ENCODE results near the gene IRF2BPL.

IRF2BPL gene

GRCh38 chr14:77062261-77062660 is 33.8 kb upstream of the IRF2BPL start:
- Mint-ChIP-seq H3K4me3 (no peak overlapping the region), H3K27me3 (ENCODE audit: low read depth) (peaks cover 2% of the 10 kb centered on the region), H3K9me3 (no peaks in the 10 kb centered on the region), H3K27ac (no peak overlapping the region), H3K36me3 (ENCODE audit: low read depth) (no peaks in the 10 kb centered on the region), H3K4me1 (ENCODE audit: low read depth) (peaks cover 5% of the 10 kb centered on the region)
- DNase-seq (ENCODE audit: low spot score) = no peak

DNA sequence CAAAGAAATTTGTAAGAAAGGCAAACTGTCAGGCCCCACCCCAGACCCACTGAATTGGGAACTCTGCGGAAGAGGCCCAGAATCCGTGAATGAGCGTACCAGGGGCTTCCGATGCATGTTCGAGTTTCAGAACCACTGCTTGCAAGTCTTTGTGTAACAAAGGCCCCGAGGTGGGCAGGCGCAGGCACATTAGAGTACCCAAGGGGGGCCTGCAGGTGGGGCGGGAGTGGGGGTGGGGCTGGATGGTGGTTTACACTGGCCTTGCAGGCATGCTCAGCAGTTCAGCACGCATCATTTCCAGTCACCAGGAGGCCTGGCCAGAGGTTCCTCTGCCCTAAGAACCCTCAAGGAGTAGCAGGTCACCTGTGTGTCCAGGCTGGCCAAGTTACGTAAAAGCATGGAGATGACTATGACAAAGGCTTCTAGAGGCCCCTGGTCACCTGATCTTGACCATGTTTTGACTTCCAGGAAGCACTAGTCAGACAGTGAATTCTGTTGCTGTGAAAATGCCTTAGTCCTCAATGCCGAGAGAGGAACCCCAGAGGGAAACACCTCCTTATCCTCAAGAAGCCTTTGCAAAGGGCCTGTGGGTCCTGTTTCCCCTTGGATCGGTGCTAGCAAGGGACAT is 33.2 kb upstream of the IRF2BPL start:
- H3K27ac Mint-ChIP-seq = no peak overlapping the region
- DNase-seq (ENCODE audit: low spot score) = no peak
- no peak overlapping the region for H3K4me3 Mint-ChIP-seq
- peaks cover 5% of the 10 kb centered on the region for H3K4me1 Mint-ChIP-seq (ENCODE audit: low read depth)
- H3K27me3 Mint-ChIP-seq (ENCODE audit: low read depth) = peaks cover 2% of the 10 kb centered on the region
- H3K36me3 Mint-ChIP-seq (ENCODE audit: low read depth) = no peaks in the 10 kb centered on the region
- no peaks in the 10 kb centered on the region for H3K9me3 Mint-ChIP-seq

DNA sequence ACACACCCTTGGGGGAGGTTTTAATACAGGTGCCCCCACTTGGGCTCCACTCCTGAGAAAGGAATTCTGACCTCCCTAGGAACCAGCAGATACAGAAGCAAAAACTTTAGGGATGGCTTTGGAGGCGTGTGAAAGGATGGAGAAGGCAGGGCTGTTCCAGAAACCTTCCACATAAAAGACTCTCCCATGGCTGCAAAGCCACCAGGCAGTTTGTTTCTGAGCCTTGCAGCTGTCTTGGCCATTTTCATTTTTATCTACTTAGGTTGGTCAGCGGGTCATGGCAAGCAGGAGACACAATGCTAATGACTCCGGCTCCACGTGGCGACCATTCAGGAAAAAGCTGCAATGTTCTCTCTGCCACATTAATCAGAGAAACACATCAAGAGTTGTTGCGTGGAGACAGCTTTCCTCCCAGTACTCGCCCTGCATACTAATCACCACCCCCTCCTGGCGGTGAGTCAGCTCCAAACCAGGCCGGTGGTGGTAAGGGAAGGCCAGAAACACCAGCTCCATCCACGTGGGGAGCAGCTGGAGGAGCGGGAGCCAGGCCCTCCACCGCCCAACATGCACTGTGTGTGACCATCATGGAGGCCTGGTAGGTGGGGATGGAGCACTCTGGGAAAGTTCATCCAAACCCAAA is 30.9 kb upstream of the IRF2BPL start:
- no peaks in the 10 kb centered on the region for H3K9me3 Mint-ChIP-seq
- DNase-seq (ENCODE audit: low spot score) = no peak
- no peak overlapping the region for H3K4me3 Mint-ChIP-seq
- no peak overlapping the region for H3K27ac Mint-ChIP-seq
- peaks cover 2% of the 10 kb centered on the region for H3K27me3 Mint-ChIP-seq (ENCODE audit: low read depth)
- H3K36me3 Mint-ChIP-seq (ENCODE audit: low read depth) = peaks cover 3% of the 10 kb centered on the region
- H3K4me1 Mint-ChIP-seq (ENCODE audit: low read depth) = peaks cover 9% of the 10 kb centered on the region

DNA sequence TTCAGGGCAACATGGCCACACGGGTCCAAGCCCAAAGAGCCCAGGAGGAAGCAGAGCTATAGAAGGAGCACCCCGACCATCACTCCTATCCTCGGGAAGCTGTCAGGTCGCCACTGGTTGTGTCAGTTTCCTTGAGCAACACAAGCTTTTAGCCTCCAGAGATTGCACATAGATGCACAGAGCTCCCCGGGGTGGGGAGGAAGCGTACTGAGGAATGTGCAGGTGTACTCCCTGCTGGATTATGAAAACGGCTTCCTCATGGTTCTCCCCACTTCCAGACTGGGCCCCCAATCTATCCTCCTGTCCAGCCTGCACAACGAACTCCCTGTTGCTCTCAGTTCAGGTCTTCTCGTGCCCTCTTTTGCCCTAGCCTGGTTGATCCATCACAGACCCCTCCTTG is 30.3 kb upstream of the IRF2BPL start:
- no peaks in the 10 kb centered on the region for H3K9me3 Mint-ChIP-seq
- H3K27me3 Mint-ChIP-seq (ENCODE audit: low read depth) = peaks cover 1% of the 10 kb centered on the region
- H3K4me3 Mint-ChIP-seq = no peak overlapping the region
- no peak overlapping the region for H3K27ac Mint-ChIP-seq
- peaks cover 3% of the 10 kb centered on the region for H3K36me3 Mint-ChIP-seq (ENCODE audit: low read depth)
- DNase-seq (ENCODE audit: low spot score) = no peak
- H3K4me1 Mint-ChIP-seq (ENCODE audit: low read depth) = peaks cover 11% of the 10 kb centered on the region

- H3K27me3 Mint-ChIP-seq (ENCODE audit: low read depth) = no peaks in the 10 kb centered on the region
- H3K36me3 Mint-ChIP-seq (ENCODE audit: low read depth) = peaks cover 3% of the 10 kb centered on the region
- H3K9me3 Mint-ChIP-seq = no peaks in the 10 kb centered on the region
- H3K27ac Mint-ChIP-seq = no peak overlapping the region
- H3K4me3 Mint-ChIP-seq = no peak overlapping the region
- DNase-seq (ENCODE audit: low spot score) = no peak
- H3K4me1 Mint-ChIP-seq (ENCODE audit: low read depth) = peaks cover 14% of the 10 kb centered on the region
Measured at GRCh38 chr14:77058117-77058516, 29.6 kb upstream of the IRF2BPL start.

DNA sequence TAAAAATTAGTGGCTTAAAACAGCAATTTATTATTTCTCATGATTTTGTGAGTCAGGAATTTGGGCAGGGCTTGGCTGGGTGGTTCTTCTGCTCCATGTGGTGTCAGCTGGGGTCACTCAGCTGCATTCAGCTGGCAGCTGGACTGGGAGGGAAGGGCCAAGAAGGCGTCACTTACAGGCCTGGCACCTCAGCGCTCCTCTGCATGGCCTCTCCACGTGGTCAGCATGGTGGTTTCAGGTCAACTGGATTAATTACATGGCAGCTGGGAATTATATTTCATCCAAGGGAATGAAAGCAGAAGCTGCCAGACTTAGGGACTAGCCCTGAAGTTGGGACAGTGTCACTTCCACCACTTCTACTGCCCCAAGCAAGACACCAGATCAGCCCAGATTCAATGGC is 27.5 kb upstream of the IRF2BPL start:
- Mint-ChIP-seq H3K36me3 (ENCODE audit: low read depth) (peaks cover 3% of the 10 kb centered on the region), H3K4me3 (no peak overlapping the region), H3K27me3 (ENCODE audit: low read depth) (no peaks in the 10 kb centered on the region), H3K9me3 (no peaks in the 10 kb centered on the region), H3K27ac (no peak overlapping the region), H3K4me1 (ENCODE audit: low read depth) (peaks cover 18% of the 10 kb centered on the region)
- no peak for DNase-seq (ENCODE audit: low spot score)

DNA sequence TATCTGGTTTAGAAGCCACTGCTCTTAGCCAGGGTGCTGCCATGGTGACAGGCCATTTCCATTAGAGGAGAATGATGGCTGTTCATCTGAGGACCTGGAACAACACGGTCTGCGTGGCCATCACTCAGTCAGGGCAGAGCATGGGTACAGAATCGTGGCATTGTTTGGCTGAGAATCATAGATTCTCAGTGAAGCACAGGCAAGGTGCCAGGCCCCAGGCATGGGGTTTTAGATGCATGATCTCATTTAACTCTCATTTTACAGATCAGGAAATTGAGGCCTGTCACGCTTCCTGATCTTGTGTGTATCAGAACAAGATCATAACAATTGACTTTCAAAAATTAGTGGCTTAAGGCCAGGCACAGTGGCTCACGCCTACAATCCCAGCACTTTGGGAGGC is 26.8 kb upstream of the IRF2BPL start:
- no peak for DNase-seq (ENCODE audit: low spot score)
- H3K4me3 Mint-ChIP-seq = no peak overlapping the region
- peaks cover 18% of the 10 kb centered on the region for H3K4me1 Mint-ChIP-seq (ENCODE audit: low read depth)
- H3K27ac Mint-ChIP-seq = peak overlapping the region; percentile 46
- no peaks in the 10 kb centered on the region for H3K9me3 Mint-ChIP-seq
- no peaks in the 10 kb centered on the region for H3K27me3 Mint-ChIP-seq (ENCODE audit: low read depth)
- H3K36me3 Mint-ChIP-seq (ENCODE audit: low read depth) = peaks cover 3% of the 10 kb centered on the region

GRCh38 chr14:77053046-77053841 is 24.7 kb upstream of the IRF2BPL start:
- Mint-ChIP-seq H3K9me3 (no peaks in the 10 kb centered on the region), H3K4me3 (no peak overlapping the region), H3K4me1 (ENCODE audit: low read depth) (peaks cover 16% of the 10 kb centered on the region), H3K27ac (no peak overlapping the region), H3K27me3 (ENCODE audit: low read depth) (no peaks in the 10 kb centered on the region), H3K36me3 (ENCODE audit: low read depth) (peaks cover 3% of the 10 kb centered on the region)
- DNase-seq (ENCODE audit: low spot score) = peak; percentile 57

DNA sequence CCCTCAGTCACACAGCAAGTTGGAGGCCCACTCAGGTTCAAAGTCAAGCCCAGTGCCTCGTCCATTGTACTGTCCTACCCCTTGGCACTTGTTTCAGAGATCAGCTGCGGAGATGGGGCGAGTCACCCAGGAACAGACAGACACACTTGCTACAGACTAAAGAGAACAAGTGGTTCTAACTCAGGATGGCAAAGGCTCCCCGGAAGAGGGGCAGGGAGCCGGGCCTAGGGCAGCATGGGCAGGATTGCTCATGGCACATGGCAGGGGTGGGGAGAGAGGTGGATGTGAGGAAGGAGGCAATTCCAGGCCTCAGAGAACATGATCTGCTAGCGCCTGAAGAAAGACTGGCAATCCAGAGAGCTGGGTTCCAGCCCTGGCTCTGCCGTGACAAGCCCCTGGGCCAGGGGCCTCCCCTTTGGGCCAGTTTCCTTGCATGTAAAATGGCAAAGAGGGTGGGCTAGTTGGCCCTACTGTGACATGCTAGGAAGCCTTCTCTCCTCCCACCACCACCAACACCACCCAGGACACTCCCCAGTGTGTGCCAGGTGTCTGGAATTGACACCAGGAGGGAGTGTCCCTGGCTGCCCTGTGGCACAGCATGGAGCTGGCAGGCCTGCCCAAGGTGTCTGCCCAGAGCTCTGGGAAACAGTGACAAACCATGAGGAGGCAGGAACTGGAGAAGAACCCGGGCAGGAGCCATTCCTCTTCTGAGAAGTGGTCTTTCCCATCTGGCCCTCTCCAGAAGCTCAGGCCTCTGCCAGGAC is 24.0 kb upstream of the IRF2BPL start:
- Mint-ChIP-seq H3K9me3 (no peaks in the 10 kb centered on the region), H3K4me1 (ENCODE audit: low read depth) (peaks cover 16% of the 10 kb centered on the region), H3K27ac (no peak overlapping the region)

GRCh38 chr14:77051116-77051515 is 22.6 kb upstream of the IRF2BPL start:
- Mint-ChIP-seq H3K4me1 (ENCODE audit: low read depth) (peaks cover 26% of the 10 kb centered on the region), H3K27ac (peak overlapping the region; percentile 41), H3K27me3 (ENCODE audit: low read depth) (no peaks in the 10 kb centered on the region), H3K36me3 (ENCODE audit: low read depth) (peaks cover 3% of the 10 kb centered on the region), H3K4me3 (no peak overlapping the region), H3K9me3 (no peaks in the 10 kb centered on the region)
- no peak for DNase-seq (ENCODE audit: low spot score)

More for the DNA sequence above, 24.0 kb upstream of the IRF2BPL start:
- Mint-ChIP-seq H3K27me3 (ENCODE audit: low read depth) (no peaks in the 10 kb centered on the region), H3K4me3 (no peak overlapping the region), H3K36me3 (ENCODE audit: low read depth) (peaks cover 3% of the 10 kb centered on the region)
- no peak for DNase-seq (ENCODE audit: low spot score)

DNA sequence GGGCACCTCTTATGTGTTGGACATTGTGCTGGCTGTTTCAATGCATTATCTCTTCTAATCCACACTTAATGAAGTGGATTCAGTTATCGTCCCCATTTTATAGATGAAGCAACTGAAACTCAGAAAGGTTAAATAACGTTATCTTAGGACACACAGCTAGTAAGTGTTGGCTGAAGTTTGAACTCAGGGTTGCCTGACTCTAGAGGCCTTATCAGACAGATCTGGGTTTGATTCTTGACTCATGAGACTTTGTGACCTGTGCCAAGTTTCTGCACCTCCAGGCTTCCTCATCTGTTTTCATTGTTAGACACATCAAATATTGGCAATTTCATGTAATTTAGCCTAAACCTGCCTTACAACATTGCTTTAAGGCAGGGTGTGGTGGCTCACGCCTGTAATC is 18.2 kb upstream of the IRF2BPL start:
- DNase-seq (ENCODE audit: low spot score) = no peak
- Mint-ChIP-seq H3K36me3 (ENCODE audit: low read depth) (no peaks in the 10 kb centered on the region), H3K4me1 (ENCODE audit: low read depth) (peaks cover 41% of the 10 kb centered on the region), H3K9me3 (no peaks in the 10 kb centered on the region), H3K27ac (no peak overlapping the region), H3K4me3 (no peak overlapping the region), H3K27me3 (ENCODE audit: low read depth) (no peaks in the 10 kb centered on the region)

- Mint-ChIP-seq H3K36me3 (ENCODE audit: low read depth) (no peaks in the 10 kb centered on the region), H3K9me3 (no peaks in the 10 kb centered on the region), H3K4me1 (ENCODE audit: low read depth) (peaks cover 53% of the 10 kb centered on the region), H3K4me3 (no peak overlapping the region), H3K27me3 (ENCODE audit: low read depth) (no peaks in the 10 kb centered on the region), H3K27ac (no peak overlapping the region)
- no peak for DNase-seq (ENCODE audit: low spot score)
Measured at GRCh38 chr14:77045238-77046162, 17.0 kb upstream of the IRF2BPL start.

DNA sequence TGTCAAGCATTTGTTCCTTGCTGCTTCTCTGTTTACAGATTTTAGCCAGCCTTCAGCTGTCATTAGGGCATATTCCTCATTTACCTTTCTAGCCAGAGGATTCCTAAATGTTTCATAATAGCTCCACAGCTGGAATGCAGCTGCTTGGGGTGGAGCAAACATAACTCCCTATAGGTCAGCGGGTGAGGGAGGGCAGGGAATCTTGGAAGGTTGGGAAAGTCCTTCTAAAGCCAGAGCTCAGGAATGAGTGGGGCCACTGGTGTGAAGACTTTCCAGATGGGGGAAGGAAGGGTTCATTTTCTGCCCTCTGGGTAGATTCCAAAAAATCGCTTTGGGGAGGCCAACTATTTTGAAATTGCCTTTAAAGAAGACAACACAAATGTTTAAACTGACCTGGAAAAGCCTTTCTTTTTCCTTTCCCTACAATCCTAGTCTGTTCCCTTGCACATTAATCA is 16.3 kb upstream of the IRF2BPL start:
- Mint-ChIP-seq H3K36me3 (ENCODE audit: low read depth) (no peaks in the 10 kb centered on the region), H3K4me1 (ENCODE audit: low read depth) (peaks cover 58% of the 10 kb centered on the region), H3K9me3 (no peaks in the 10 kb centered on the region), H3K27ac (no peak overlapping the region), H3K27me3 (ENCODE audit: low read depth) (no peaks in the 10 kb centered on the region), H3K4me3 (no peak overlapping the region)
- no peak for DNase-seq (ENCODE audit: low spot score)

Data from T-helper 2 cell treated with Interferon-gamma antibody and Interleukin-4, amounts not matched to agents 5 μg/mL and 100 μg/mL, for 36 hours (primary cell).